ENCODE measurements around the gene GLI3.

The GLI3 gene

GRCh38 chr7:42045961-42046360, 191.0 kb downstream of the GLI3 start:
- DNase-seq (ENCODE audit: low read depth in 1 of 2, low spot score in 1 of 2): no peak

DNA sequence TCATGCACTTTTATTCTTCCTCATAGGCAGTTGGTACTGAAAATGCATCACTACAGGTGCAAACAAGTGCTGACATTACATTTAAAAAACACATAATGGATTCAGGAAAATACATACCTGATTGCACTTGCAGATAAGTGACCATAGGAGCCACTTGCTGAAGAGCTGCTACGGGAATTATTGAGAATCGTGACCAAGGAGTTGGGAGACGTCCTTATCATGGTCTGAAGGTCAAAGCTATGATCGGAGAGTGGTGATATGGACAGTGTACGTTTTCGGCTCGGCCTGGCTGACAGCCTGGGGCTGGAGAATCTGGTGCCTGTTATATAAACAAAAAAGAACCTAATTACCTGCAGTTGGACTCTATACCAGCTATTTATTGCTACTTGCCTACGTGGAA, 197.1 kb downstream of the GLI3 start:
- no peak for DNase-seq (ENCODE audit: low read depth in 1 of 2, low spot score in 1 of 2)

GRCh38 chr7:42035210-42035609, 201.8 kb downstream of the GLI3 start:
- no peak for DNase-seq (ENCODE audit: low read depth in 1 of 2, low spot score in 1 of 2)

DNA sequence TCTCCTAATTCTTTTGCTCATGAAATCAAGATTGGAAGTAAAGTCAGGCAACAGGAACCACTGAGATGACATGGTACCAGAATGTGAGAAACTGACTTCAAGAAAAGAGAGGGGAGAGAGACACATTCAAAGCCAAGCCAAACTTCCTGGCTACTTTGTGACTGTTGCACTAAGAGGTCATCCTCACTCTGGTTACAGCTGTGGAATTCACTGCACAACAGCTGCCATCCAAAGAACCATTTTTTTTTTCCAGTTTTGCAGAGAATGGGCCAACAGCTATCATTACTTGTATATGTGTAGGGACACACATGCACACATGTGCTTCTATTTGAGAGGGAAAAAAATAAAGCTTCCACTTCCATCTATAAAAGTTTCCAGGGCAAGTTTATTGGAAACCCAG, 203.5 kb downstream of the GLI3 start:
- no peak for DNase-seq (ENCODE audit: low read depth in 1 of 2, low spot score in 1 of 2)

- DNase-seq (ENCODE audit: low read depth in 1 of 2, low spot score in 1 of 2): no peak
Observed at GRCh38 chr7:42029405-42029804, 207.6 kb downstream of the GLI3 start.

- no peak for DNase-seq (ENCODE audit: low read depth in 1 of 2, low spot score in 1 of 2)
Observed at GRCh38 chr7:42027521-42027920, 209.5 kb downstream of the GLI3 start.

GRCh38 chr7:42026622-42027197, 210.3 kb downstream of the GLI3 start:
- DNase-seq (ENCODE audit: low read depth in 1 of 2, low spot score in 1 of 2): no peak

GRCh38 chr7:42025635-42026375, 211.2 kb downstream of the GLI3 start:
- no peak for DNase-seq (ENCODE audit: low read depth in 1 of 2, low spot score in 1 of 2)

DNA sequence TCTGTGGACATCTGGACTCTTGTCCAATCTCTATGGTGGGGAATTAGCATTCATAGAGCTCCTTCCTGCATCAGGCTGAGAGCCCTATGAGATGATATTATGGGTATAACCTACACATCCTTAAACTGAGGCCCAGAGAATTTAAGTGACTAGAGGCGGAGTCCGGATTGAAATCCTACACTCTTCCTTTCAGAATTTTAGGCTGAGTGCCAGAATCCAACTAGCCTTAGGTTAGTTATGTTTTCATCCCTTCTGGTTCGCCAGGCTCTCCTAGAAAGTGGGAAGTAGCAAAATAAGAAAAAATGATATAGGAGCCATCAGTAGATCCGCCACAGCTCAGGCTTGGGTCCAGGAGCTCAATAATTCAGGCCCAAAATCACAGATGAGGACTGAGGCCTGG, 212.5 kb downstream of the GLI3 start:
- no peak for DNase-seq (ENCODE audit: low read depth in 1 of 2, low spot score in 1 of 2)

DNA sequence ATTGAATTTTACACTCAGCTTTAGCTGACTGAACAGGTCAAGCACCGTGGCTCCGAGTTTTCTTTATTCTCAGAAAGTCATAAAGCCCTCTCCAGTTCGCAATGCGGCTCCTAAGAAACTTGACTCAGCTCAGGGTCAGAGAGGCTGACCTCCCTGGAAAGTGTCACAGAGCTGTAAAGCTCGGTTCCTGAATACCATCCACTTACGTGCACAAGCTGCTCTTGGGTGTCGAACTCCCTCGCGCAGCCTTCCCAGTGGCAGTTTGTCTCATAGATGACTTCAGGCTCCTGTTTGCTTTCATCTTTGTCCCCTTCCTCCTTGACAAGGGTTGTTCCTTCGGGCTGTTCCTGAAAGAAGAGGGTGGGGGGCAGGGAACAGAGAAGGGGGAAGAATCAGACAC, 213.7 kb downstream of the GLI3 start:
- DNase-seq (ENCODE audit: low read depth in 1 of 2, low spot score in 1 of 2): no peak

GRCh38 chr7:42022791-42023190, 214.2 kb downstream of the GLI3 start:
- DNase-seq (ENCODE audit: low read depth in 1 of 2, low spot score in 1 of 2): no peak

DNA sequence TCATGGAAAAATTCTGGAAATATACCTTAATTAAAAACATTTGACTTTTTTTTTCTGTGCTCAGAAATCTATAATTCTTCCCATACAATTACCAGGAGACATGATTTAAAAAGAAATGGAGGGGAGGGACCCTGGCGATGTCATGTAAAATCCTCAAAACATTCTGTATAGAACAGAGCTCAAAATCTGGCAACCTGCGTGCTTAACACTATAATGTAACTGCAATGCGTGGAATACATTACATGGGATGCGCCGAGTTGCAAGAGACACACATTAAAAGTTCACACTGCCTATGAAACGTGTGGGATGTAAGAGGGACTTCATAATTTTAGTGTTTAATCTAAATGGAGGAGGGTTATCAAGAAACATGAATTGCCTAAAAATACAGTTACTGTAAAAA, 215.0 kb downstream of the GLI3 start:
- DNase-seq (ENCODE audit: low read depth in 1 of 2, low spot score in 1 of 2): no peak

GRCh38 chr7:42021631-42022030, 215.4 kb downstream of the GLI3 start:
- DNase-seq (ENCODE audit: low read depth in 1 of 2, low spot score in 1 of 2): no peak

GRCh38 chr7:42020061-42020460, 216.9 kb downstream of the GLI3 start:
- no peak for DNase-seq (ENCODE audit: low read depth in 1 of 2, low spot score in 1 of 2)

DNA sequence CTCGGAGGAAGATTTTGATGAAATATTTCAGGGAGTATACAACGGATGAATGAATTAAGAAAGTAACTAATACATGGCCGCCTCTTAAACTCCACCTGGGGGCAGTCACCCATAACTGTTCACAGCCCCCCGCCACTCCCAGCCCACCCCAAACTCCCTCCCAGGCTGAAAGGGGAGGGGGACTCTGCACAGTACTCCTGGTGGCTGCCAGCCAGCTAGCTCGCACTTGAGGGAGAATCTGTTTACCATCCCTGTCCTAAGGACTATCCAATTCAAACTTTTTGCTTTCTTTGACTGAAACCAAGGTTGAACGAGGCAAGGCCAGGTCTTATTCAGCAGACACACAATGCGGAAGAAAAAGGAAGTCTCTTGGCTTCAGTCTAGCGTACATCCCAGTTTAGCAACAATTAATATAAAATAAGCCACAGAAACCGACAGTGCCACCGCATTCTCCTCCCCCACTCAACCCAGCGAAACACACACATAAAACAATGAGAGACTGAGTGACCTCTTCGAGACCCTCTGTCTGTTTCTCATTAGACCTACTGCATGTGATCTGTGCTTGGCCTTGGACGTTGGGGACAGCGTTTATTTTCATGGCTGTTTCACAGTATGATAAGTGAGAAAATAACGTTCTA, 219.5 kb downstream of the GLI3 start:
- DNase-seq (ENCODE audit: low read depth in 1 of 2, low spot score in 1 of 2): no peak

GRCh38 chr7:42016517-42016916, 220.5 kb downstream of the GLI3 start:
- DNase-seq (ENCODE audit: low read depth in 1 of 2, low spot score in 1 of 2): no peak

DNA sequence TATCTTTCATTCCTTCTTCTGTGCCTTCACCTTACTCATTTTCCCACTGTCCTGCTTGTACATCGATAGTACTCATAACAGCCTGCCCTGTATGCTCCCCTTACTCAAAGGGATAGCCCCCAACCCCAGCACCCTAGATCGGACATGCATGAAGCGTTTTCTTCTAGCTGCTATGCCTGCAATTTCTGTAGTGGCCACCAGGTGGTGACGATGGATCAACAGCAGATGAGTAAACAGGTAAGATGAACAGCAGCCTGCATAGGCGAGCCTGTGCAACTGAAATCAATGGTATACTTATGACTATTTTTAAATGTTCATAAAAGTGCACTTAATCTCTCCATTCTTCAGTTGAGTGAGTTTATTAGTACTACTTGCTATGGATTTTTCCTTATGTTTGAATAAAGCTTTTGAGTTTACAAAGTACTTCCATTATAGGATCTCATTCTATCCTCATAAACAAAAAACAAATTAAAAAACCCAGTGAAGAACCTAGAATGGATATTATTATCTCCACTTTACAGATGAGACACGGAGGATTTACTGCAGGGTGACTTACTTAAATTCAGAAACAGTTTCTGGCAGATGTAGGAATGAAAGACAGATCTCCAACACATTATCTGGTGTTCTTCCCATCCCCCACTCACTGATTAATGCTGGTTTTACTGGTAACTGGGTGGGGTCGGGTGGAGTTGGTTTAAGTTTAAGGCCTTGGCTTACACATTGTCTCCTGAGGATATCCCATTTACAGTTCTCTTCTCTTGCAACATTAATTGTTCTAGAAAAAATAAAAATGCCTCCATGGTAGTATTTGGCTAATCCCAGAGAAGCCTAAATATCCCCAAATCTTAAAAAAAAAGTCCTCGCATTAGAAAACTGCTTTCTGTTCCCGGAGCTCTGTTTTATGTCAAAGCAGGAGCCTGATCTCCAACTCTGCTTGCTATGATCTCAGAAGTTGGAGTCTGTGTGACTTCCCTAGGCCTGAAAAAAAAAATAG, 222.1 kb downstream of the GLI3 start:
- DNase-seq (ENCODE audit: low read depth in 1 of 2, low spot score in 1 of 2): no peak

GRCh38 chr7:42012786-42013360, 224.1 kb downstream of the GLI3 start:
- no peak for DNase-seq (ENCODE audit: low read depth in 1 of 2, low spot score in 1 of 2)

GRCh38 chr7:42012313-42012712, 224.7 kb downstream of the GLI3 start:
- no peak for DNase-seq (ENCODE audit: low read depth in 1 of 2, low spot score in 1 of 2)

GRCh38 chr7:42011846-42012245, 225.2 kb downstream of the GLI3 start:
- DNase-seq (ENCODE audit: low read depth in 1 of 2, low spot score in 1 of 2): no peak

DNA sequence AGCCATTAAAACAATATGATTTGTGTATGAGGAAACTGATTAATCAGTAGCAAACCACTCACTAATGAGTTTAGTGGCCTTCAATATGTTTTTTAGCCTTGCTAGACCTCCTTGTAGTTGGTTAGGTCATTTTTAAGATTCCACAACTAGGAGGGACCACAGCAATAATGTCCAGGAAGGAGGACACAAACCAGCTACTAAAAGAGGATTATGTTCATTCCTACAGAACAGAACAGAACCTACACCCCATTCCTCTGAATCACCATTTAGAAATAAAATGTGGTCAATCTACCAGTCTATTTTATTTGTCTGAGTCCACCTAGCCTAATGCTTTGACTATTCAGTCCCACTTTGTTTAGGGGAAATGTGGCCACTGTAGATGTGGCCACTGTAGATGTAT, 226.3 kb downstream of the GLI3 start:
- DNase-seq (ENCODE audit: low read depth in 1 of 2, low spot score in 1 of 2): no peak
